Astrocyte of the spinal cord (primary cell): ENCODE data around the gene AP3S2.
"Not testable (repeated sequence)": the region's sequence is repeated elsewhere in the genome, so short reads cannot be mapped to it uniquely, and the experiment has no call there.

Experiments
- DNase-seq: peaks from one replicate; pipeline ENCODE4 v3.0.0; 2011; ENCODE audit warnings: low read depth, low spot score
- H3K4me3 ChIP-seq: 2 replicates; pipeline ENCODE4 v1.5.1; 2011; ENCODE audit warnings: low read depth, mild to moderate bottlenecking, low read length, moderate library complexity
- CTCF ChIP-seq: IDR thresholded peaks from 2 replicates; pipeline ENCODE4 v1.5.1; 2012; ENCODE audit warnings: low read depth, mild to moderate bottlenecking, low read length, inconsistent platforms
- in situ Hi-C: cut with HindIII; loops from 2 replicates; pipeline ENCODE4 v1.10.0; 2017; ENCODE audit warnings: low sequenced_read_pairs

AP3S2 gene

GRCh38 chr15:89837830-89838178 is 56.0 kb downstream of the AP3S2 start:
- TF ChIP-seq CTCF = no peak
- in situ Hi-C loops = no loop called here
- no peak overlapping the region for H3K4me3 ChIP-seq
- no peak for DNase-seq

GRCh38 chr15:89837134-89837829 is 56.5 kb downstream of the AP3S2 start:
- no peak for TF ChIP-seq CTCF
- in situ Hi-C loops = no loop called here
- H3K4me3 ChIP-seq = peak overlapping the region; percentile 20
- DNase-seq = peak; percentile 71

- no peak for TF ChIP-seq CTCF
These were observed 57.3 kb downstream of the AP3S2 start for GRCh38 chr15:89836267-89837133.

GRCh38 chr15:89835176-89835564 is 58.6 kb downstream of the AP3S2 start:
- in situ Hi-C loops = no loop called here
- TF ChIP-seq CTCF = no peak
- no peak for DNase-seq
- H3K4me3 ChIP-seq = no peak overlapping the region

More at GRCh38 chr15:89836267-89837133, 57.3 kb downstream of the AP3S2 start:
- in situ Hi-C loops = no loop called here
- H3K4me3 ChIP-seq = peak overlapping the region; percentile 20
- DNase-seq = peak; percentile 94

GRCh38 chr15:89834465-89835175 is 59.2 kb downstream of the AP3S2 start:
- in situ Hi-C loops, DNase-seq, H3K4me3 ChIP-seq: not testable (repeated sequence)

GRCh38 chr15:89833966-89834365 is 59.8 kb downstream of the AP3S2 start:
- no peak overlapping the region for H3K4me3 ChIP-seq
- no peak for TF ChIP-seq CTCF
- no peak for DNase-seq
- in situ Hi-C loops = no loop called here
